ENCODE measurements around the gene ZNF367.

DNA sequence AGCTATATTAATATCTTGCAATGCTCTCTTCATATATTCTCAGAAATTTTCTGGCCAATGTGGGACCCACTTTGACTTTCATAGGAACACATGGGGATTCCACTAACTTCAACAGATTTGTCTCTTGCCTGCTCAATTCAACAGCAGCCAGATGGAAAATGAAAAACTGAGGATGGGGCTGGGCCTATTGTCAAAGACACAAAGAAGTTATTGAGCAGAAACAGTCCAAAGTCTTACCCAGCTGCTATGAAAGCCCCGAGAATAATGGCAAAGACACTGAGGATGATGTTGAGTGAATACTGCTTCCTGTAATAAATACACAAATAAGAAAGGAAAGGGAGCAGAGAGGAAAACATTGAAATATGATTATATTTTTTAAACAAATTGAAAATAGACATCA, 67.3 kb downstream of the ZNF367 start:
- TF ChIP-seq CTCF (IDR thresholded peaks at IDR 0.05) (no peak), POLR2AphosphoS5 (IDR thresholded peaks at IDR 0.05) (no peak), POLR2A (IDR thresholded peaks at IDR 0.05) (no peak), EP300 (IDR thresholded peaks at IDR 0.05) (no peak)

Data from suprapubic skin (tissue), 4 donors.